Osteoblast (primary cell): ENCODE results near the gene KLK15. TPM values are rescaled to one million over a fixed set of nuclear protein-coding genes. Genes with fewer than 3 reads are reported as not detected.

Source experiments
- DNase-seq: peaks from one replicate; pipeline ENCODE4 v3.0.0; 2011; ENCODE audit warnings: low spot score, mixed read lengths; ENCODE audit not compliant: insufficient read length; ENCODE audit errors: missing footprints
- H2AFZ ChIP-seq: 2 replicates; pipeline ENCODE4 v1.6.0; 2011; ENCODE audit warnings: mild to moderate bottlenecking, low read length
- H3K27ac ChIP-seq: 2 replicates; pipeline ENCODE4 v1.5.1; 2011; ENCODE audit warnings: mild to moderate bottlenecking, low read depth, low read length, moderate library complexity
- H3K27me3 ChIP-seq: 2 replicates; pipeline ENCODE4 v1.6.0; 2012; ENCODE audit warnings: mild to moderate bottlenecking, control low read depth, inconsistent platforms, low read length, moderate library complexity; ENCODE audit not compliant: insufficient read depth
- H3K36me3 ChIP-seq: 2 replicates; pipeline ENCODE4 v1.5.1; 2011; ENCODE audit warnings: mild to moderate bottlenecking, low read length, control low read depth, moderate library complexity; ENCODE audit not compliant: insufficient read depth
- H3K4me1 ChIP-seq: 2 replicates; pipeline ENCODE4 v1.5.1; 2011; ENCODE audit warnings: mild to moderate bottlenecking, low read length, control low read depth, moderate library complexity; ENCODE audit not compliant: insufficient read depth
- H3K4me2 ChIP-seq: 2 replicates; pipeline ENCODE4 v1.6.0; 2011; ENCODE audit warnings: mild to moderate bottlenecking, low read length; ENCODE audit not compliant: insufficient read depth
- H3K4me3 ChIP-seq: fragments of 200-600 bp; sonication (generic); 3 replicates; pipeline ENCODE4 v1.5.1; 2012; ENCODE audit warnings: mild to moderate bottlenecking, low read length, inconsistent platforms; ENCODE audit not compliant: insufficient read depth
- H3K79me2 ChIP-seq: 2 replicates; pipeline ENCODE4 v1.6.0; 2012; ENCODE audit warnings: mild to moderate bottlenecking, low read length, control low read depth, inconsistent platforms; ENCODE audit not compliant: insufficient read depth
- H3K9me3 ChIP-seq: 2 replicates; pipeline ENCODE4 v1.5.1; 2011; ENCODE audit warnings: low read depth, low read length, control low read depth
- H4K20me1 ChIP-seq: 2 replicates; pipeline ENCODE4 v1.6.0; 2012; ENCODE audit warnings: mild to moderate bottlenecking, low read length, control low read depth; ENCODE audit not compliant: insufficient read depth
- CTCF ChIP-seq: IDR thresholded peaks from 2 replicates; pipeline ENCODE4 v1.5.1; 2011; ENCODE audit warnings: mild to moderate bottlenecking, low read depth, low read length, moderate library complexity; ENCODE audit errors: extremely low read depth
- total RNA-seq: library from RNA; depleted of rRNA; stranded (reverse); fragments of >200 nt; gene quantifications from 2 replicates; pipeline ENCODE4 v1.2.3, GENCODE V29; 2012

KLK15 gene
- total RNA-seq, 1 donor: not detected

GRCh38 chr19:50808856-50809255 is 24.5 kb downstream of the KLK15 start:
- no peaks in the 10 kb centered on the region for H4K20me1 ChIP-seq
- no peaks in the 10 kb centered on the region for H3K27me3 ChIP-seq
- H3K4me2 ChIP-seq: no peak overlapping the region
- H3K27ac ChIP-seq: no peak overlapping the region
- H3K9me3 ChIP-seq: no peaks in the 10 kb centered on the region
- TF ChIP-seq CTCF: no peak
- H2AFZ ChIP-seq: no peak overlapping the region
- no peak overlapping the region for H3K4me3 ChIP-seq
- H3K79me2 ChIP-seq: peaks cover 6% of the 10 kb centered on the region
- DNase-seq: peak; percentile 8
- no peaks in the 10 kb centered on the region for H3K36me3 ChIP-seq
- peaks cover 3% of the 10 kb centered on the region for H3K4me1 ChIP-seq

- Histone ChIP-seq H3K36me3 (peaks cover 17% of the 10 kb centered on the region), H3K27ac (peak overlapping the region; percentile 99), H3K4me2 (peak overlapping the region; percentile 98), H3K79me2 (peaks cover 38% of the 10 kb centered on the region), H3K27me3 (no peaks in the 10 kb centered on the region), H4K20me1 (peaks cover 10% of the 10 kb centered on the region), H3K9me3 (no peaks in the 10 kb centered on the region), H3K4me1 (peaks cover 17% of the 10 kb centered on the region), H2AFZ (peak overlapping the region; percentile 97), H3K4me3 (peak overlapping the region; percentile 83)
- peak; percentile 99 for DNase-seq
- TF ChIP-seq CTCF: no peak
Measured at GRCh38 chr19:50804420-50805272, 28.7 kb downstream of the KLK15 start.

- Histone ChIP-seq H3K4me1 (peaks cover 17% of the 10 kb centered on the region), H3K27me3 (no peaks in the 10 kb centered on the region), H3K9me3 (no peaks in the 10 kb centered on the region), H3K4me3 (peak overlapping the region; percentile 83), H2AFZ (peak overlapping the region; percentile 97), H3K79me2 (peaks cover 38% of the 10 kb centered on the region), H3K27ac (peak overlapping the region; percentile 99), H3K4me2 (peak overlapping the region; percentile 98), H4K20me1 (peaks cover 10% of the 10 kb centered on the region), H3K36me3 (peaks cover 20% of the 10 kb centered on the region)
- DNase-seq: peak; percentile 73
- no peak for TF ChIP-seq CTCF
Measured at GRCh38 chr19:50803633-50804419, 29.5 kb downstream of the KLK15 start.

GRCh38 chr19:50801107-50801506 is 32.3 kb downstream of the KLK15 start:
- peak; percentile 11 for DNase-seq
- peaks cover 33% of the 10 kb centered on the region for H3K36me3 ChIP-seq
- peaks cover 38% of the 10 kb centered on the region for H3K79me2 ChIP-seq
- no peak overlapping the region for H3K4me2 ChIP-seq
- TF ChIP-seq CTCF: no peak
- H3K4me3 ChIP-seq: no peak overlapping the region
- no peaks in the 10 kb centered on the region for H3K9me3 ChIP-seq
- H4K20me1 ChIP-seq: peaks cover 25% of the 10 kb centered on the region
- H3K4me1 ChIP-seq: peaks cover 17% of the 10 kb centered on the region
- no peaks in the 10 kb centered on the region for H3K27me3 ChIP-seq
- H3K27ac ChIP-seq: no peak overlapping the region
- no peak overlapping the region for H2AFZ ChIP-seq
